GM12878 (cell line): Measurements from ENCODE around the gene COL27A1. TPM values are rescaled to one million over a fixed set of nuclear protein-coding genes. Genes with fewer than 3 reads are reported as not detected.

Source experiments
- ATAC-seq: fragments of 200-7000 bp; cut with Tn5 transposase; 3 replicates; pipeline ENCODE4 v1.9.1; 2020; ENCODE audit warnings: mild to moderate bottlenecking, moderate library complexity
- BruUV-seq: library from RNA; stranded (reverse); fragments of 400-500 nt; replicated peaks from 2 replicates; lab custom pipeline; 2021; lab: Mats Ljungman, UMichigan
- CTCF ChIA-PET: fragments of 300-600 bp; sonication (Branson Sonifier 250); formaldehyde crosslinking; extraction: SDS; loops from one replicate; lab custom pipeline; 2021; ENCODE audit warnings: inconsistent platforms; lab: Yijun Ruan, JAX
- POLR2A ChIA-PET: fragments of 350-600 bp; formaldehyde crosslinking; extraction: SDS; loops from one replicate; lab custom pipeline; 2021; ENCODE audit warnings: inconsistent platforms; lab: Charles Lee
- RAD21 ChIA-PET: fragments of 300-600 bp; sonication (Branson Sonifier 250); formaldehyde crosslinking; loops from one replicate; lab custom pipeline; 2023; ENCODE audit warnings: antibody characterized with exemption; ENCODE audit not compliant: unreplicated experiment; lab: Charles Lee
- SMC1A ChIA-PET: fragments of 300-600 bp; sonication (Branson Sonifier 250); formaldehyde crosslinking; loops from one replicate; lab custom pipeline; 2023; ENCODE audit not compliant: unreplicated experiment, uncharacterized antibody; lab: Charles Lee
- DNase-seq: peaks from one replicate; pipeline ENCODE4 v3.0.0-alpha.2; 2011; ENCODE audit warnings: low read depth, low spot score
- FAIRE-seq: peaks from 3 replicates; lab custom pipeline; 2011; peaks lifted over from hg19 to GRCh38; lab: Jason Lieb, UNC
- H2AFZ ChIP-seq: 2 replicates; pipeline ENCODE4 v1.6.0; 2011; ENCODE audit warnings: low read depth, low read length, control low read depth; ENCODE audit not compliant: control insufficient read depth
- H3K27ac ChIP-seq: 2 replicates; pipeline ENCODE4 v1.5.1; 2011; ENCODE audit warnings: control low read depth; ENCODE audit not compliant: control insufficient read depth, insufficient read depth
- H3K27me3 ChIP-seq, 2 experiments: replicated peaks in 1 of 2; 2 replicates each; pipeline versions ENCODE4 v1.6.0 to v1.6.1; 2011; ENCODE audit warnings: low read length in 1 of 2; ENCODE audit not compliant: control insufficient read depth in 2 of 2, insufficient read depth in 2 of 2
- H3K36me3 ChIP-seq, 2 experiments: 2 replicates each; pipeline ENCODE4 v1.5.1; 2011; ENCODE audit warnings: low read length in 1 of 2; ENCODE audit not compliant: control insufficient read depth in 2 of 2, insufficient read depth in 2 of 2
- H3K4me1 ChIP-seq: 2 replicates; pipeline ENCODE4 v1.6.1; 2011; ENCODE audit warnings: mild to moderate bottlenecking, low read length, moderate library complexity, mixed read lengths; ENCODE audit not compliant: control insufficient read depth, insufficient read depth
- H3K4me2 ChIP-seq: 2 replicates; pipeline ENCODE4 v1.6.0; 2011; ENCODE audit warnings: control low read depth; ENCODE audit not compliant: control insufficient read depth, insufficient read depth
- H3K4me3 ChIP-seq: fragments of 200-600 bp; sonication (generic); 2 replicates; pipeline ENCODE4 v1.5.1; 2016
- H3K79me2 ChIP-seq: 2 replicates; pipeline ENCODE4 v1.6.0; 2011; ENCODE audit warnings: low read length; ENCODE audit not compliant: control insufficient read depth, insufficient read depth
- H3K9ac ChIP-seq: 2 replicates; pipeline ENCODE4 v1.8.0; 2011; ENCODE audit warnings: low read length, control low read depth, mixed read lengths; ENCODE audit not compliant: control insufficient read depth, insufficient read depth
- H3K9me3 ChIP-seq: replicated peaks from 3 replicates; pipeline ENCODE4 v1.5.1; 2011; ENCODE audit warnings: mild to moderate bottlenecking, low read length; ENCODE audit not compliant: control insufficient read depth, insufficient read depth
- H4K20me1 ChIP-seq: 2 replicates; pipeline ENCODE4 v1.6.0; 2011; ENCODE audit not compliant: control insufficient read depth, insufficient read depth
- ASH2L ChIP-seq: fragments of 300-600, 200-600 bp; sonication (generic); IDR thresholded peaks from 2 replicates; pipeline ENCODE4 v1.6.1; 2017; ENCODE audit warnings: low read depth, mild to moderate bottlenecking, borderline replicate concordance
- CEBPB ChIP-seq, 2 experiments: fragments of 150-350 bp in 1 of 2; IDR thresholded peaks; 2 replicates each; pipeline ENCODE4 v1.6.1; 2012 to 2014; ENCODE audit warnings: low read depth in 2 of 2, low read length in 2 of 2, borderline replicate concordance in 1 of 2, inconsistent platforms in 1 of 2
- CHD1 ChIP-seq: IDR thresholded peaks from 2 replicates; pipeline ENCODE4 v1.6.1; 2012; ENCODE audit warnings: low read depth, low read length, improper control_type of control experiment
- CHD4 ChIP-seq: fragments of 200-600 bp; sonication (generic); IDR thresholded peaks from 2 replicates; pipeline ENCODE4 v1.6.1; 2016; ENCODE audit warnings: mild to moderate bottlenecking
- DPF2 ChIP-seq: fragments of 450-650 bp; IDR thresholded peaks from 2 replicates; pipeline ENCODE4 v1.6.1; 2017; ENCODE audit warnings: mild to moderate bottlenecking
- JUND ChIP-seq: IDR thresholded peaks from 2 replicates; pipeline ENCODE4 v1.6.1; 2012; ENCODE audit warnings: low read depth, mild to moderate bottlenecking, low read length, improper control_type of control experiment, moderate library complexity
- KLF5 ChIP-seq: fragments of 450-650 bp; IDR thresholded peaks from 2 replicates; pipeline ENCODE4 v1.6.1; 2014; ENCODE audit warnings: mild to moderate bottlenecking; ENCODE audit not compliant: partially characterized antibody
- MYB ChIP-seq: fragments of 150-350 bp; IDR thresholded peaks from 2 replicates; pipeline ENCODE4 v1.6.1; 2014; ENCODE audit warnings: mild to moderate bottlenecking, low read depth, low read length, borderline replicate concordance
- NR2F1 ChIP-seq: fragments of 450-650 bp; conservative IDR thresholded peaks from 2 replicates; pipeline ENCODE4 v1.6.1; 2017; ENCODE audit warnings: mild to moderate bottlenecking
- PAX5 ChIP-seq: IDR thresholded peaks from 2 replicates; pipeline ENCODE4 v1.6.1; 2011; ENCODE audit warnings: low read depth, low read length, borderline replicate concordance
- PAX8 ChIP-seq: fragments of 450-650 bp; IDR thresholded peaks from 2 replicates; pipeline ENCODE4 v1.6.1; 2017; ENCODE audit warnings: mild to moderate bottlenecking, moderate library complexity
- SMAD5 ChIP-seq: IDR thresholded peaks from 2 replicates; pipeline ENCODE4 v1.6.1; 2016; ENCODE audit warnings: antibody characterized with exemption, low read depth
- STAT3 ChIP-seq: IDR thresholded peaks from 2 replicates; pipeline ENCODE4 v1.6.1; 2011; ENCODE audit warnings: low read depth, low read length, improper control_type of control experiment
- SUZ12 ChIP-seq: fragments of 200-600 bp; sonication (generic); IDR thresholded peaks from one replicate; pipeline ENCODE4 v1.6.1; 2018; ENCODE audit warnings: antibody characterized with exemption, mild to moderate bottlenecking; ENCODE audit not compliant: unreplicated experiment
- ZNF217 ChIP-seq: fragments of 450-650 bp; IDR thresholded peaks from 2 replicates; pipeline ENCODE4 v1.6.1; 2017; ENCODE audit warnings: antibody characterized with exemption, mild to moderate bottlenecking
- WGBS: methylation state at CpG from one replicate; pipeline ENCODE4 v1.1.6; 2016; ENCODE audit warnings: low lambda C conversion rate; ENCODE audit not compliant: insufficient replicate concordance, insufficient coverage; ENCODE audit errors: missing lambda C conversion rate; 5-methylcytosine and 5-hydroxymethylcytosine counted together
- in situ Hi-C: fragments of 300-500 bp; cut with MboI; formaldehyde crosslinking; loops from 9 replicates; pipeline ENCODE4 v1.14.3; 2018; ENCODE audit warnings: mixed read lengths
- intact Hi-C: fragments of 100-400 bp; cut with micrococcal nuclease; formaldehyde crosslinking; loops from one replicate; pipeline ENCODE4 v1.14.2; 2022; ENCODE audit not compliant: unreplicated experiment
- polyA plus RNA-seq, 11 experiments: library from polyadenylated mRNA; depleted of rRNA in 4 of 11; unstranded in 6 of 11; stranded (reverse) in 5 of 11; fragments of >200 nt; fragmentation: Nextera tagmentation in 4 of 11; fragmentation: Illumina TruSeq in 1 of 11; extraction: Ambion mirVana in 4 of 11; extraction: Trizol in 1 of 11; gene quantifications; 1 replicate in 1 of 11; 2 replicates in 10 of 11; pipeline versions ENCODE4 v1.2.1 to v1.2.3, GENCODE V29; 2011 to 2016; ENCODE audit warnings: inconsistent platforms in 2 of 11, missing spikeins in 2 of 11, low read depth in 1 of 11
- total RNA-seq, 4 experiments: library from RNA; depleted of rRNA in 3 of 4; stranded (reverse); fragments of >200 nt in 3 of 4; fragmentation: Illumina TruSeq in 1 of 4; extraction: Trizol in 1 of 4; gene quantifications; 2 replicates each; pipeline versions ENCODE4 v1.2.1 to v1.2.3, GENCODE V29; 2013 to 2021
- TF ChIP-seq, protein P1 (sequence below): IDR thresholded peaks from 2 replicates; pipeline ENCODE4 v1.6.1; 2011; ENCODE audit warnings: borderline replicate concordance, low read depth, mild to moderate bottlenecking, moderate library complexity, low read length; ENCODE audit not compliant: insufficient read depth, poor library complexity, severe bottlenecking
- TF ChIP-seq, protein P2 (sequence below): IDR thresholded peaks from 2 replicates; pipeline ENCODE4 v1.6.1; 2011; ENCODE audit warnings: mild to moderate bottlenecking, low read depth, low read length, moderate library complexity; ENCODE audit not compliant: insufficient replicate concordance
- TF ChIP-seq, protein P3 (sequence below): IDR thresholded peaks from 2 replicates; pipeline ENCODE4 v1.6.1; 2011; ENCODE audit warnings: borderline replicate concordance, low read depth, mild to moderate bottlenecking, moderate library complexity, mixed read lengths, low read length; ENCODE audit not compliant: insufficient read depth; ENCODE audit errors: extremely low read length

COL27A1 gene
- total and polyA plus RNA-seq, 10 of the 15 experiments (the other 5 are each of a cell fraction or from before 2014, with no cell fraction given) = 0.10 TPM; not detected in 9

DNA sequence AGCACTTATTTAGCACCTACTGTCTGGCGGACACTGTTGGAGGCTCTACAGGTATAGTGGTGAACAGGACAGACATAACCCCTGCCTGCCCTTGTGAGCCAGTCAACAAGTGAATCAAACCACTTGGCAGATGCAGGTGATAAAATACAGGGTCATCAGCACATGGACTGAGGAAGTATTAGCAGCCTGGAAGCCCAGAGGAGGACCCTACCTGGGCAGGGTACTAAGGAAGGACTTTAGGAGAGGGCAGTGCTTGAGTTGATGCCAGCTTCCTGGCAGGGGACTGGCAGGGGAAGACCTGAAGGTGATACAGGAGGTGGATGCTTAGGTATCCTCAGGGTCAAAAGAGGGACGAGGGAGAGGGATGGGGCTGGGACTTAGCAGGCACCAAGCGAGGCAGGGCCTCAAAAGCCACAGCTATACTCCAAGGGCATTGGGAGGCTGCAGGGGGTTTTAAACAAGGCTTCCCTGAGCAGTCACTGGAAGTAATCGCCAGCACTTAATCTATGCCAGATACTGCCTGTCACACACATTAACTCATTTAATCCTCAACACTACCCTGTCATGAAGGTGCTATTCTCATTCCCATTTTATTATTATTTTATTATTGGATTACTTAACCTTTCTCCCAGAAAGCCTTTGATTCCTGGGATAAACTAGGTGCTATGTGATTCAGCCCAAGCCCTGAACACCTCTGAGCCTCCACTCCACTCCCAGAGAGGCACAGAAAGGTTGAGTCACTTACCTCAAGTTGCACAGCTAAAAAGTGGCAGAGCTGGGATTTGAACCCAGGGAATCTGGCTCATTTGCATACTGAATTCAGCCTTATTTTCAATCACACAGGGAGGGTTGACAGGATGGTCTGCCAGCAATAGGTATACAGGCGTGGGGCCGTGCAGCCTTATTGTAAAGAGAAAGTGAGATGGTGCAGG lies 103.8 kb downstream of the COL27A1 start (continued):
- TF ChIP-seq, protein P1, sequence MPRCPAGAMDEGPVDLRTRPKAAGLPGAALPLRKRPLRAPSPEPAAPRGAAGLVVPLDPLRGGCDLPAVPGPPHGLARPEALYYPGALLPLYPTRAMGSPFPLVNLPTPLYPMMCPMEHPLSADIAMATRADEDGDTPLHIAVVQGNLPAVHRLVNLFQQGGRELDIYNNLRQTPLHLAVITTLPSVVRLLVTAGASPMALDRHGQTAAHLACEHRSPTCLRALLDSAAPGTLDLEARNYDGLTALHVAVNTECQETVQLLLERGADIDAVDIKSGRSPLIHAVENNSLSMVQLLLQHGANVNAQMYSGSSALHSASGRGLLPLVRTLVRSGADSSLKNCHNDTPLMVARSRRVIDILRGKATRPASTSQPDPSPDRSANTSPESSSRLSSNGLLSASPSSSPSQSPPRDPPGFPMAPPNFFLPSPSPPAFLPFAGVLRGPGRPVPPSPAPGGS = no peak
- TF ChIP-seq, all 136 proteins: peak for 0

DNA sequence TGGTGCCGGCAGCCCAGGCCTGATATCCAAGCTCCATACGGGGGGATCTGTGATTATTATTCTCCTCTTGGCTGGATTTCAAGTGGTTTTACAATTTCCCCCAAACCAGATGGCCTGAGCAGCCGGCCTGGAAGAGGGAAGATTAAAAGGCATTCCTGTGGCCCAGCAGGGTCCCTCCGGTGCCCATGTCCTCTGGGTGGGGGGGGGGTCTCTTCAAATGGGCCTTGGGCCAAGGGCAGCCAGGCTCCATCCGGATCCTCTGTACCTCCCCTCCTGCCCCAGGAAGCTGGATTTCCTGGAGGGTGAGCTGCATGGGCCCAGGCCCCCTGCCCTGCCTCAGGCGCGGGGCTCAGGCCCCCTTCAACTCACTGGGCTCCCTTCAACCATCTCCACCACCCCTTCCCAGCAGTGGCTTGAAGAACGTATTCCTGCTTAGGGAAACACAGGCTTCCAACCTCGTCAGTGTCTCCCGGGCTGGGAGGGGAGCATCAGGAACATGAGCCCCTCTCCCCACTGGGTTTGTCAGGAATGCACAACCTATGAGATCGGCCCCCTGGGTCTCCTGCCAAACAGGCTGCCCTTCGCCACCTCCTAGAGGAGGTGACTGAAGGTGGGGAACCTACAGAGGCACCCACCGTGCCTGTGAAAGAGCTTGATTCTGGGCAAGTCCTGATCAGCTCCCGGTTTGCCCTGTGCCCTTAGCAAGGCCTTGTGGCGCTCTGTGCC lies 104.6 kb downstream of the COL27A1 start:
- SMC1A ChIA-PET = no interaction called here
- H3K4me1 ChIP-seq = no peaks in the 10 kb centered on the region
- WGBS = 28% methylated on average over 15 of the region's 15 CpGs
- H4K20me1 ChIP-seq = no peaks in the 10 kb centered on the region
- no peak for DNase-seq
- H2AFZ ChIP-seq = no peak overlapping the region
- POLR2A ChIA-PET = no interaction called here
- in situ Hi-C loops (no loop called here), intact Hi-C loops (no loop called here)
- BruUV-seq = no TSS peak
- no peaks in the 10 kb centered on the region for H3K79me2 ChIP-seq
- H3K27me3 ChIP-seq = peaks cover 0 to 2% of the 10 kb centered on the region in 2 experiments; a peak in 3 of 4 replicates
- ATAC-seq = no peak
- TF ChIP-seq SMAD5 (no peak), CHD4 (no peak), CEBPB (IDR thresholded peaks at IDR 0.05; ENCODE audit: borderline replicate concordance in 1 of 2, low read depth in 2 of 2, low read length in 2 of 2) (no peak), MYB (no peak), STAT3 (no peak), CHD1 (no peak), PAX5 (no peak), NR2F1 (no peak), KLF5 (no peak), ZNF217 (no peak), JUND (no peak), ASH2L (no peak), SUZ12 (no peak), DPF2 (no peak), PAX8 (no peak)
- TF ChIP-seq, protein P2, sequence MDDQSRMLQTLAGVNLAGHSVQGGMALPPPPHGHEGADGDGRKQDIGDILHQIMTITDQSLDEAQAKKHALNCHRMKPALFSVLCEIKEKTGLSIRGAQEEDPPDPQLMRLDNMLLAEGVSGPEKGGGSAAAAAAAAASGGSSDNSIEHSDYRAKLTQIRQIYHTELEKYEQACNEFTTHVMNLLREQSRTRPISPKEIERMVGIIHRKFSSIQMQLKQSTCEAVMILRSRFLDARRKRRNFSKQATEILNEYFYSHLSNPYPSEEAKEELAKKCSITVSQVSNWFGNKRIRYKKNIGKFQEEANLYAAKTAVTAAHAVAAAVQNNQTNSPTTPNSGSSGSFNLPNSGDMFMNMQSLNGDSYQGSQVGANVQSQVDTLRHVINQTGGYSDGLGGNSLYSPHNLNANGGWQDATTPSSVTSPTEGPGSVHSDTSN = no peak
- TF ChIP-seq, protein P3, sequence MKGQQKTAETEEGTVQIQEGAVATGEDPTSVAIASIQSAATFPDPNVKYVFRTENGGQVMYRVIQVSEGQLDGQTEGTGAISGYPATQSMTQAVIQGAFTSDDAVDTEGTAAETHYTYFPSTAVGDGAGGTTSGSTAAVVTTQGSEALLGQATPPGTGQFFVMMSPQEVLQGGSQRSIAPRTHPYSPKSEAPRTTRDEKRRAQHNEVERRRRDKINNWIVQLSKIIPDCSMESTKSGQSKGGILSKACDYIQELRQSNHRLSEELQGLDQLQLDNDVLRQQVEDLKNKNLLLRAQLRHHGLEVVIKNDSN = no peak
- H3K36me3 ChIP-seq = no peaks in the 10 kb centered on the region
- H3K9me3 ChIP-seq = no peaks in the 10 kb centered on the region
- H3K4me3 ChIP-seq = no peak overlapping the region
- no peak overlapping the region for H3K4me2 ChIP-seq
- CTCF ChIA-PET = no interaction called here
- RAD21 ChIA-PET = no interaction called here
- FAIRE-seq = no peak
- no peak overlapping the region for H3K9ac ChIP-seq
- no peak overlapping the region for H3K27ac ChIP-seq
